Measurements from ENCODE around the gene SSX2IP. TPM values are rescaled to one million over a fixed set of nuclear protein-coding genes. Genes with fewer than 3 reads are reported as not detected.
"Not testable (repeated sequence)": the region's sequence is repeated elsewhere in the genome, so short reads cannot be mapped to it uniquely, and the experiment has no call there.

SSX2IP gene
- total RNA-seq, 1 experiment from 2014 or later: 20.7 TPM

GRCh38 chr1:84597011-84597410, 93.2 kb downstream of the SSX2IP start:
- no peaks in the 10 kb centered on the region for H3K79me2 ChIP-seq (ENCODE audit: low read depth)
- BruUV-seq (replicated peaks): no TSS peak
- H3K27me3 ChIP-seq (ENCODE audit: insufficient read depth, low read depth): no peaks in the 10 kb centered on the region
- peaks cover 17% of the 10 kb centered on the region for H3F3A ChIP-seq (ENCODE audit: insufficient read depth, low read depth)
- H3K9me2 ChIP-seq (ENCODE audit: insufficient read depth): no peaks in the 10 kb centered on the region
- intact Hi-C loops (cut with micrococcal nuclease; ENCODE audit: unreplicated experiment): no loop called here
- H3K4me2 ChIP-seq: no peak overlapping the region
- H3K36me3 ChIP-seq (ENCODE audit: low read depth): no peaks in the 10 kb centered on the region
- ChIA-PET CTCF (no interaction called here), POLR2A (ENCODE audit: unreplicated experiment) (no interaction called here)
- no peak overlapping the region for H3K4me3 ChIP-seq
- no peak for DNase-seq
- peaks cover 21% of the 10 kb centered on the region for H3K4me1 ChIP-seq (replicated peaks; ENCODE audit: insufficient read depth)
- H4K20me1 ChIP-seq (ENCODE audit: insufficient read depth): no peaks in the 10 kb centered on the region
- H3K27ac ChIP-seq: no peak overlapping the region
- no peak overlapping the region for H2AFZ ChIP-seq
- no peak for TF ChIP-seq EZH2 (IDR thresholded peaks at IDR 0.05; ENCODE audit: low read depth)
- no peak for TF ChIP-seq CTCF (conservative IDR thresholded peaks at IDR 0.05)
- no peaks in the 10 kb centered on the region for H3K9me3 ChIP-seq (ENCODE audit: insufficient read depth, low read depth)

- H3K4me2 ChIP-seq; H3K4me3 ChIP-seq; BruUV-seq (replicated peaks); CTCF ChIA-PET; intact Hi-C loops (cut with micrococcal nuclease; ENCODE audit: unreplicated experiment); DNase-seq; H3K79me2 ChIP-seq (ENCODE audit: low read depth); H3K27ac ChIP-seq; H2AFZ ChIP-seq; H3K36me3 ChIP-seq (ENCODE audit: low read depth); POLR2A ChIA-PET (ENCODE audit: unreplicated experiment); H3K27me3 ChIP-seq (ENCODE audit: insufficient read depth, low read depth); H3K9me3 ChIP-seq (ENCODE audit: insufficient read depth, low read depth); H4K20me1 ChIP-seq (ENCODE audit: insufficient read depth); H3K9me2 ChIP-seq (ENCODE audit: insufficient read depth): not testable (repeated sequence)
- H3K4me1 ChIP-seq (replicated peaks; ENCODE audit: insufficient read depth): peaks cover 15% of the 10 kb centered on the region
- H3F3A ChIP-seq (ENCODE audit: insufficient read depth, low read depth): peaks cover 15% of the 10 kb centered on the region
Measured at GRCh38 chr1:84594959-84595358, 95.3 kb downstream of the SSX2IP start.

Other genes starting within 250 kb of the SSX2IP start
- 18.9 and 23.4 TPM in 2 replicates for gene RPF1, start 211.2 kb downstream of the SSX2IP start, total RNA-seq (2021)
- 1.9 and 2.8 TPM in 2 replicates for gene SPATA1, start 184.1 kb downstream of the SSX2IP start, total RNA-seq (2021)
- gene GNG5, start 183.9 kb downstream of the SSX2IP start, total RNA-seq (2021): 69.9 and 98.8 TPM in 2 replicates
- 17.5 and 20.2 TPM in 2 replicates for gene CTBS, start 116.0 kb downstream of the SSX2IP start, total RNA-seq (2021)
- not detected in 2 replicates for gene LPAR3, start 202.7 kb upstream of the SSX2IP start, total RNA-seq (2021)

Measured in PC-9 (cell line).